Hepatocyte (in vitro differentiated cells): Measurements from ENCODE around the gene MTAP.

Source experiments
- CTCF ChIP-seq: fragments of 200-600 bp; sonication (generic); IDR thresholded peaks from 2 replicates; pipeline ENCODE4 v1.5.1; 2016; ENCODE audit warnings: antibody characterized with exemption, mild to moderate bottlenecking; ENCODE audit not compliant: poor library complexity
- EZH2phosphoT487 ChIP-seq: fragments of 200-600 bp; sonication (generic); IDR thresholded peaks from one replicate; pipeline ENCODE4 v1.6.1; 2018; ENCODE audit warnings: antibody characterized with exemption, mild to moderate bottlenecking, low read depth, moderate library complexity; ENCODE audit not compliant: unreplicated experiment, severe bottlenecking

- no peak for TF ChIP-seq CTCF
- TF ChIP-seq EZH2phosphoT487, result no peak
Measured at GRCh38 chr9:21801683-21802417, 586 bp upstream of the MTAP start.
